ENCODE measurements around the gene PGLYRP3. TPM values are rescaled to one million over a fixed set of nuclear protein-coding genes. Genes with fewer than 3 reads are reported as not detected.
A peak's percentile ranks its signal among the peaks of the same experiment; 100 is the strongest.

Gene PGLYRP3
- total and polyA plus RNA-seq, 2 of the 8 experiments (the other 6 are each of a cell fraction or from before 2014, with no cell fraction given), result not detected

GRCh38 chr1:153262462-153263157 is 50.1 kb downstream of the PGLYRP3 start:
- H4K8ac ChIP-seq (ENCODE audit: extremely low read depth, insufficient read depth, low read length), result no peak overlapping the region
- 77% methylated on average over 9 of the region's 10 CpGs; no CpG with 5 or more reads in 1 of the 2 experiments for WGBS, 2 experiments (ENCODE audit: extremely low coverage in 1 of 2, insufficient coverage in 1 of 2, insufficient read length in 1 of 2, insufficient replicate concordance in 2 of 2, low coverage in 1 of 2, low lambda C conversion rate in 2 of 2, missing lambda C conversion rate in 1 of 2)
- H2BK5ac ChIP-seq (ENCODE audit: low read depth, low read length), result no peak overlapping the region
- peaks cover 8 to 49% (median 38%) of the 10 kb centered on the region in 4 experiments for H3K27me3 ChIP-seq (replicated peaks in 1 of 4; ENCODE audit: control insufficient read depth in 3 of 4, extremely low read depth in 1 of 4, insufficient read depth in 3 of 4, low read length in 3 of 4)
- FAIRE-seq, result no peak
- ChIA-PET CTCF (ENCODE audit: partially characterized antibody) (interaction anchor here (1.3 to 1.4 kb wide), 2 partner anchors 23 to 26 kb away, joined by 3 to 6 read pairs; no protein-coding TSS in a partner anchor), POLR2A (ENCODE audit: partially characterized antibody) (no interaction called here)
- H3K56ac ChIP-seq (replicated peaks; ENCODE audit: insufficient read length, low read depth, low read length), result no peak overlapping the region
- 0 out of 7 replicates have a peak, but pooled peaks cover 0 to 3% (median 0%) of the 10 kb centered on the region in 4 experiments for H3K4me1 ChIP-seq (replicated peaks in 1 of 4; ENCODE audit: control insufficient read depth in 3 of 4, insufficient read depth in 4 of 4, low read length in 3 of 4)
- H3K9me3 ChIP-seq (ENCODE audit: insufficient read depth in 2 of 2, low read depth in 1 of 2, low read length in 1 of 2), result no peaks in the 10 kb centered on the region
- peak overlapping the region; percentile 67; the same call in 1 of the 2 replicates for H2AFZ ChIP-seq (ENCODE audit: low read length)
- no peaks in the 10 kb centered on the region for H3K79me1 ChIP-seq (ENCODE audit: low read depth, low read length)
- H4K5ac ChIP-seq (ENCODE audit: insufficient read length, low read depth, low read length), result no peak overlapping the region
- H2BK20ac ChIP-seq (ENCODE audit: low read length), result no peak overlapping the region
- no peak overlapping the region for H4K91ac ChIP-seq (replicated peaks; ENCODE audit: insufficient read length, low read length)
- H4K20me1 ChIP-seq (replicated peaks in 1 of 2; ENCODE audit: control insufficient read depth in 1 of 2, insufficient read depth in 2 of 2, low read length in 2 of 2), result no peaks in the 10 kb centered on the region
- H3K4me2 ChIP-seq (ENCODE audit: insufficient read depth in 1 of 2, low read depth in 2 of 2, low read length in 2 of 2), result peak overlapping the region in 1 of 2 experiments; percentile 60; a peak in 1 of 4 replicates
- H3K27ac ChIP-seq (ENCODE audit: low read depth, low read length), result no peak overlapping the region
- H2AK5ac ChIP-seq (ENCODE audit: low read depth, low read length), result no peak overlapping the region
- H3K36me3 ChIP-seq (ENCODE audit: control insufficient read depth in 2 of 4, insufficient read depth in 4 of 4, low read length in 3 of 4), result no peaks in the 10 kb centered on the region
- H3K14ac ChIP-seq (ENCODE audit: insufficient read length), result no peak overlapping the region
- H3K23ac ChIP-seq (ENCODE audit: insufficient read length), result no peak overlapping the region
- no peaks in the 10 kb centered on the region for H3K23me2 ChIP-seq (ENCODE audit: low read depth, low read length)
- peak overlapping the region in 1 of 4 experiments; percentile 65; a peak in 1 of 8 replicates for H3K4me3 ChIP-seq (ENCODE audit: extremely low read depth in 1 of 4, insufficient read depth in 2 of 4, low read depth in 3 of 4, low read length in 4 of 4)
- no peak overlapping the region for H3K9ac ChIP-seq (replicated peaks in 1 of 4; ENCODE audit: extremely low read depth in 1 of 4, low read depth in 3 of 4, low read length in 3 of 4)
- no peak overlapping the region for H2BK120ac ChIP-seq (replicated peaks; ENCODE audit: low read depth, low read length)
- H2BK15ac ChIP-seq (ENCODE audit: low read length), result no peak overlapping the region
- no peaks in the 10 kb centered on the region for H3K79me2 ChIP-seq (ENCODE audit: control insufficient read depth in 1 of 2, insufficient read depth in 2 of 2, low read length in 2 of 2)
- no peak for DNase-seq (ENCODE audit: low read depth in 1 of 2, low spot score in 2 of 2)
- no peak overlapping the region for H2BK12ac ChIP-seq (ENCODE audit: low read depth, low read length)
- no peak overlapping the region for H3K18ac ChIP-seq (ENCODE audit: extremely low read depth, low read length)
- no peak overlapping the region for H3K4ac ChIP-seq (replicated peaks; ENCODE audit: insufficient read length, low read depth, low read length)
- TF ChIP-seq KDM1A (IDR thresholded peaks at IDR 0.05; ENCODE audit: borderline replicate concordance, low read length) (no peak), USF2 (IDR thresholded peaks at IDR 0.05; ENCODE audit: low read length) (no peak), CBX5 (IDR thresholded peaks at IDR 0.05; ENCODE audit: low read depth, low read length) (no peak), BRCA1 (IDR thresholded peaks at IDR 0.05; ENCODE audit: low read depth, low read length) (no peak), POLR2A (IDR thresholded peaks at IDR 0.05; ENCODE audit: control extremely low read depth in 1 of 2, low read depth in 2 of 2, low read length in 2 of 2) (no peak), YY1 (IDR thresholded peaks at IDR 0.05; ENCODE audit: low read depth, low read length) (no peak), MAFK (IDR thresholded peaks at IDR 0.05; ENCODE audit: low read depth, low read length) (no peak), GABPA (IDR thresholded peaks at IDR 0.05; ENCODE audit: borderline replicate concordance, insufficient read depth, low read length) (no peak), TAF1 (IDR thresholded peaks at IDR 0.05; ENCODE audit: low read depth, low read length) (no peak), SP2 (IDR thresholded peaks at IDR 0.05; ENCODE audit: low read length) (no peak), POLR2AphosphoS5 (IDR thresholded peaks at IDR 0.05; ENCODE audit: low read depth, low read length) (no peak), JUND (IDR thresholded peaks at IDR 0.05; ENCODE audit: low read length) (no peak), RFX5 (IDR thresholded peaks at IDR 0.05; ENCODE audit: borderline replicate concordance, low read depth, low read length) (no peak)

Data from H1 (cell line).